Measurements from ENCODE around the gene AGTRAP.

AGTRAP gene

GRCh38 chr1:11697188-11697892 lies 38.6 kb upstream of the AGTRAP start:
- no peak overlapping the region for H2AFZ ChIP-seq (ENCODE audit: low read depth)
- H3K27me3 ChIP-seq (ENCODE audit: insufficient read depth, low read depth) = peaks cover 86% of the 10 kb centered on the region
- no peak overlapping the region for H3K4me2 ChIP-seq
- H3K27ac ChIP-seq = no peak overlapping the region
- H3K4me1 ChIP-seq (ENCODE audit: low read depth, poor library complexity, severe bottlenecking) = no peaks in the 10 kb centered on the region
- no peaks in the 10 kb centered on the region for H3K36me3 ChIP-seq (ENCODE audit: insufficient read depth)
- H4K20me1 ChIP-seq (ENCODE audit: insufficient read depth) = no peaks in the 10 kb centered on the region
- no peak for TF ChIP-seq CTCF (conservative IDR thresholded peaks at IDR 0.05; ENCODE audit: low read depth, low read length)
- H3K4me3 ChIP-seq (IDR thresholded peaks at IDR 0.05; ENCODE audit: insufficient read depth, low read depth, low read length) = no peak overlapping the region
- no peaks in the 10 kb centered on the region for H3K79me2 ChIP-seq (ENCODE audit: insufficient read depth, low read depth)
- H3K9ac ChIP-seq = no peak overlapping the region

GRCh38 chr1:11697893-11698210 lies 38.1 kb upstream of the AGTRAP start:
- H3K27me3 ChIP-seq (ENCODE audit: insufficient read depth, low read depth) = peaks cover 86% of the 10 kb centered on the region
- no peaks in the 10 kb centered on the region for H4K20me1 ChIP-seq (ENCODE audit: insufficient read depth)

GRCh38 chr1:11700601-11701467 lies 35.1 kb upstream of the AGTRAP start:
- no peak for TF ChIP-seq CTCF (conservative IDR thresholded peaks at IDR 0.05; ENCODE audit: low read depth, low read length)
- no peak overlapping the region for H2AFZ ChIP-seq (ENCODE audit: low read depth)
- no peak overlapping the region for H3K9ac ChIP-seq
- H3K27ac ChIP-seq = no peak overlapping the region
- no peaks in the 10 kb centered on the region for H3K79me2 ChIP-seq (ENCODE audit: insufficient read depth, low read depth)
- no peaks in the 10 kb centered on the region for H4K20me1 ChIP-seq (ENCODE audit: insufficient read depth)
- peaks cover 89% of the 10 kb centered on the region for H3K27me3 ChIP-seq (ENCODE audit: insufficient read depth, low read depth)
- no peaks in the 10 kb centered on the region for H3K36me3 ChIP-seq (ENCODE audit: insufficient read depth)
- no peak overlapping the region for H3K4me3 ChIP-seq (IDR thresholded peaks at IDR 0.05; ENCODE audit: insufficient read depth, low read depth, low read length)
- H3K4me2 ChIP-seq = no peak overlapping the region
- no peaks in the 10 kb centered on the region for H3K4me1 ChIP-seq (ENCODE audit: low read depth, poor library complexity, severe bottlenecking)

More at GRCh38 chr1:11697893-11698210, 38.1 kb upstream of the AGTRAP start:
- Histone ChIP-seq H3K36me3 (ENCODE audit: insufficient read depth) (no peaks in the 10 kb centered on the region), H3K4me1 (ENCODE audit: low read depth, poor library complexity, severe bottlenecking) (no peaks in the 10 kb centered on the region), H3K9ac (no peak overlapping the region), H3K4me2 (no peak overlapping the region), H3K4me3 (IDR thresholded peaks at IDR 0.05; ENCODE audit: insufficient read depth, low read depth, low read length) (no peak overlapping the region), H3K27ac (no peak overlapping the region), H2AFZ (ENCODE audit: low read depth) (no peak overlapping the region), H3K79me2 (ENCODE audit: insufficient read depth, low read depth) (no peaks in the 10 kb centered on the region)
- no peak for TF ChIP-seq CTCF (conservative IDR thresholded peaks at IDR 0.05; ENCODE audit: low read depth, low read length)

GRCh38 chr1:11701551-11701961 lies 34.4 kb upstream of the AGTRAP start:
- H3K36me3 ChIP-seq (ENCODE audit: insufficient read depth) = no peaks in the 10 kb centered on the region
- H3K4me3 ChIP-seq (IDR thresholded peaks at IDR 0.05; ENCODE audit: insufficient read depth, low read depth, low read length) = no peak overlapping the region
- H2AFZ ChIP-seq (ENCODE audit: low read depth) = no peak overlapping the region
- no peaks in the 10 kb centered on the region for H3K79me2 ChIP-seq (ENCODE audit: insufficient read depth, low read depth)
- no peaks in the 10 kb centered on the region for H4K20me1 ChIP-seq (ENCODE audit: insufficient read depth)
- H3K4me1 ChIP-seq (ENCODE audit: low read depth, poor library complexity, severe bottlenecking) = no peaks in the 10 kb centered on the region
- no peak overlapping the region for H3K27ac ChIP-seq
- H3K27me3 ChIP-seq (ENCODE audit: insufficient read depth, low read depth) = peaks cover 92% of the 10 kb centered on the region
- no peak for TF ChIP-seq CTCF (conservative IDR thresholded peaks at IDR 0.05; ENCODE audit: low read depth, low read length)
- no peak overlapping the region for H3K9ac ChIP-seq
- H3K4me2 ChIP-seq = no peak overlapping the region

Measured in KMS-11 (cell line).